H1 (cell line): ENCODE results near the gene PLCB1. TPM values are rescaled to one million over a fixed set of nuclear protein-coding genes. Genes with fewer than 3 reads are reported as not detected.

Source experiments
- CHD1 ChIP-seq: IDR thresholded peaks from 2 replicates; pipeline ENCODE4 v1.6.1; 2012; ENCODE audit warnings: low read depth, low read length, improper control_type of control experiment
- EP300 ChIP-seq, 2 experiments: IDR thresholded peaks; 1 replicate in 1 of 2; 2 replicates in 1 of 2; pipeline ENCODE4 v1.6.1; 2011 to 2012; ENCODE audit warnings: low read depth in 2 of 2, low read length in 2 of 2, mild to moderate bottlenecking in 2 of 2, borderline replicate concordance in 1 of 2, inconsistent platforms in 1 of 2, moderate library complexity in 1 of 2
- MAX ChIP-seq: IDR thresholded peaks from 2 replicates; pipeline ENCODE4 v1.6.1; 2012; ENCODE audit warnings: inconsistent platforms
- POLR2AphosphoS5 ChIP-seq: IDR thresholded peaks from 2 replicates; pipeline ENCODE4 v1.6.1; 2011; ENCODE audit warnings: low read depth, low read length
- RBBP5 ChIP-seq: IDR thresholded peaks from 2 replicates; pipeline ENCODE4 v1.7.1; 2012; ENCODE audit warnings: low read depth, mild to moderate bottlenecking, inconsistent platforms, low read length, moderate library complexity, borderline replicate concordance
- SP2 ChIP-seq: IDR thresholded peaks from 2 replicates; pipeline ENCODE4 v1.6.1; 2012; ENCODE audit warnings: mild to moderate bottlenecking, low read length, inconsistent platforms
- TBP ChIP-seq: IDR thresholded peaks from 2 replicates; pipeline ENCODE4 v1.6.1; 2011; ENCODE audit warnings: low read depth, low read length, improper control_type of control experiment
- polyA plus RNA-seq, 7 experiments: library from polyadenylated mRNA; depleted of rRNA in 3 of 7; stranded (reverse) in 5 of 7; unstranded in 2 of 7; fragments of >200 nt in 5 of 7; fragments of 200-250 nt in 2 of 7; gene quantifications; 1 replicate in 5 of 7; 2 replicates in 1 of 7; 4 replicates in 1 of 7; pipeline versions ENCODE4 v1.2.1 to v1.2.3, GENCODE V29; 2011 to 2013; ENCODE audit warnings: missing spikeins in 2 of 7, mixed read lengths in 2 of 7
- total RNA-seq: library from RNA; stranded (reverse); fragmentation: NEBNext Ultra II Directional; extraction: Animal tissue kit (Norgen Biotek cat#: 25700); gene quantifications from 2 replicates; pipeline ENCODE4 v1.2.1, GENCODE V29; 2021

The PLCB1 gene
- total and polyA plus RNA-seq, 2 of the 8 experiments (the other 6 are each of a cell fraction or from before 2014, with no cell fraction given): 2.6 to 9.1 TPM

- no peak for TF ChIP-seq EP300 (IDR thresholded peaks at IDR 0.05; ENCODE audit: borderline replicate concordance in 1 of 2, low read depth in 2 of 2, low read length in 2 of 2)
- TF ChIP-seq RBBP5: no peak
- no peak for TF ChIP-seq TBP
- no peak for TF ChIP-seq MAX
- no peak for TF ChIP-seq SP2
- TF ChIP-seq POLR2AphosphoS5: no peak
- no peak for TF ChIP-seq CHD1
Measured at GRCh38 chr20:8229090-8229489, 97.0 kb downstream of the PLCB1 start (continued).
